Ammon's horn (tissue), 1 donor: ENCODE results near the gene STRIP1.

Source experiments
- DNase-seq: peaks from one replicate; pipeline ENCODE4 v3.0.0-alpha.2; 2016; ENCODE audit warnings: low spot score

The STRIP1 gene

GRCh38 chr1:110053552-110054428 lies 19.4 kb downstream of the STRIP1 start:
- peak; percentile 74 for DNase-seq

- no peak for DNase-seq
Observed at GRCh38 chr1:110055493-110056284, 21.3 kb downstream of the STRIP1 start.

GRCh38 chr1:110056285-110056683 lies 21.9 kb downstream of the STRIP1 start:
- no peak for DNase-seq

- DNase-seq, result no peak
Observed at GRCh38 chr1:110056776-110057175, 22.4 kb downstream of the STRIP1 start.

- DNase-seq, result no peak
Observed at GRCh38 chr1:110057963-110058518, 23.6 kb downstream of the STRIP1 start.

GRCh38 chr1:110058591-110058990 lies 24.2 kb downstream of the STRIP1 start:
- DNase-seq, result no peak

GRCh38 chr1:110059133-110059863 lies 24.9 kb downstream of the STRIP1 start:
- no peak for DNase-seq

- peak; percentile 23 for DNase-seq
Observed at GRCh38 chr1:110060034-110060661, 25.7 kb downstream of the STRIP1 start.

- DNase-seq, result no peak
Observed at GRCh38 chr1:110060662-110061060, 26.2 kb downstream of the STRIP1 start.

GRCh38 chr1:110061341-110061740 lies 26.9 kb downstream of the STRIP1 start:
- DNase-seq, result no peak

- DNase-seq, result no peak
Observed at GRCh38 chr1:110062612-110063011, 28.2 kb downstream of the STRIP1 start.

GRCh38 chr1:110063781-110064180 lies 29.4 kb downstream of the STRIP1 start:
- no peak for DNase-seq

- no peak for DNase-seq
Observed at GRCh38 chr1:110064576-110065337, 30.3 kb downstream of the STRIP1 start.

- no peak for DNase-seq
Observed at GRCh38 chr1:110065841-110066240, 31.4 kb downstream of the STRIP1 start.

GRCh38 chr1:110067479-110067892 lies 33.1 kb downstream of the STRIP1 start:
- DNase-seq, result no peak

GRCh38 chr1:110067893-110068645 lies 33.6 kb downstream of the STRIP1 start:
- no peak for DNase-seq

- DNase-seq, result no peak
Observed at GRCh38 chr1:110068646-110069403, 34.4 kb downstream of the STRIP1 start.

- DNase-seq, result no peak
Observed at GRCh38 chr1:110069404-110070281, 35.2 kb downstream of the STRIP1 start.
